Prostate gland (tissue), 2 donors: Measurements from ENCODE around the gene CMSS1. TPM values are rescaled to one million over a fixed set of nuclear protein-coding genes. Genes with fewer than 3 reads are reported as not detected.

Experiments
- DNase-seq: peaks from one replicate; pipeline ENCODE4 v3.0.0-alpha.2; 2019; ENCODE audit warnings: low spot score
- H3K27ac ChIP-seq, 2 donors: fragments of 200-600 bp; sonication (generic); 2 replicates each; pipeline ENCODE4 v1.5.1; 2017 to 2019
- H3K27me3 ChIP-seq: fragments of 200-600 bp; sonication (generic); replicated peaks from 2 replicates; pipeline ENCODE4 v1.5.1; 2019; ENCODE audit not compliant: insufficient read depth
- H3K36me3 ChIP-seq, 2 donors: fragments of 200-600 bp; sonication (generic); 1 replicate in 1 of 2; 2 replicates in 1 of 2; pipeline versions ENCODE4 v1.5.1 to v1.8.1; 2017 to 2019
- H3K4me1 ChIP-seq: fragments of 200-600 bp; sonication (generic); replicated peaks from 2 replicates; pipeline ENCODE4 v1.5.1; 2019
- H3K4me3 ChIP-seq, 2 donors: fragments of 200-600 bp; sonication (generic); 2 replicates each; pipeline ENCODE4 v1.5.1; 2017 to 2019
- H3K9me3 ChIP-seq: fragments of 200-600 bp; sonication (generic); 2 replicates; pipeline ENCODE4 v1.5.1; 2017
- CTCF ChIP-seq, 4 experiments: fragments of 200-600 bp in 2 of 4; fragments of 450-650 bp in 2 of 4; sonication (generic) in 2 of 4; IDR thresholded peaks; 1 replicate in 3 of 4; 2 replicates in 1 of 4; pipeline ENCODE4 v1.5.1; 2016 to 2019; ENCODE audit warnings: antibody characterized with exemption in 4 of 4, mild to moderate bottlenecking in 2 of 4, moderate library complexity in 2 of 4
- POLR2A ChIP-seq: fragments of 450-650 bp; IDR thresholded peaks from one replicate; pipeline ENCODE4 v1.6.1; 2016; ENCODE audit warnings: antibody characterized with exemption, mild to moderate bottlenecking
- POLR2AphosphoS5 ChIP-seq: sonication (generic); formaldehyde crosslinking; IDR thresholded peaks from one replicate; pipeline ENCODE4 v1.6.1; 2017; ENCODE audit warnings: antibody characterized with exemption
- WGBS: methylation state at CpG from one replicate; pipeline ENCODE4 v1.1.5; 2018; 5-methylcytosine and 5-hydroxymethylcytosine counted together
- intact Hi-C: fragments of 100-400 bp; cut with DNase I; formaldehyde crosslinking; loops from one replicate; pipeline ENCODE4 v1.14.2; 2022
- total RNA-seq, 2 donors: library from RNA; depleted of rRNA; stranded (reverse); fragments of >200 nt; gene quantifications; one replicate each; pipeline ENCODE4 v1.1.0, GENCODE V29; 2016

The CMSS1 gene
- total RNA-seq, 2 donors from 2014 or later, result 10.2 to 13.6 TPM

DNA sequence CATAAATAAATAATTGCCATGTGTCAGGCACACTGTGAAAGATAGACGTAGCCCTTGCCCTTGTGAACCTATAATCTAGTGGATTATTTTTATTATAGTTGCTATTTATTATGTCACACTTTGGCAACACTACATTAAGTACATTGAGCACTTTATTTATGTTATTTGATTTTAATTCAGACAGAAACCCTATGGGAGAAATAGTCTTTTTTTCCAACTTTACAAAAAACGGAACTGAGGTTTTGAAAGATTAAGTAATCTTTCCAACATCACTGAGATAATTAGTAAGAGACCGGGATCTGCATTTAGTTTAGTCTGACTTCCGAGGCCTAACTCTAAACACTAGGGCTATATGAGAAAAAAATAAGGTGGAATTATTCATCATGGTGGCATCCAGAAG lies 299.4 kb downstream of the CMSS1 start:
- intact Hi-C loops, result no loop called here
- Histone ChIP-seq H3K36me3 (no peaks in the 10 kb centered on the region), H3K27ac (no peak overlapping the region), H3K4me3 (no peak overlapping the region), H3K27me3 (no peaks in the 10 kb centered on the region), H3K4me1 (no peaks in the 10 kb centered on the region), H3K9me3 (no peaks in the 10 kb centered on the region)
- 93% methylated on average over 4 of the region's 4 CpGs for WGBS
- TF ChIP-seq POLR2A, result no peak
- no peak for TF ChIP-seq POLR2AphosphoS5
- no peak for TF ChIP-seq CTCF (IDR thresholded peaks at IDR 0.05)
- no peak for DNase-seq

DNA sequence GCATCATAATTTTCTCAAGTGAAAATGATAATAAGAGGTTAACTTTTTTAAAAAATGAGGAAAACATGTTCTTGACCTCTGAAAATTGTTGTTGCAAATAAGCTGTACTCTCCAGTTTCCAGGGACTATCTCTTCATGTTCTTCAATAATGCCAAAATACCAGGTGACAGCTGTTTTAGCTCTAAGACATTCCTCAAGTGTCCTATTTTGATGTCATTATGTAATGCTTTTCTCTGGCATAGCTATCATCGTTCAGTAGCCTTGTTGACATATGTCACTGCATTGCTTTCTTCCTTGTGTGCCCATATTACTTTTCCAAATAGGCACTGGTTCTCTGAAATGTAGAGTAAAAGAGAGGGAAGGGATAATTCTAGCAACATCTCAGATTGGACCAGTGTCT lies 302.4 kb downstream of the CMSS1 start:
- no peak for TF ChIP-seq POLR2A
- TF ChIP-seq POLR2AphosphoS5, result no peak
- TF ChIP-seq CTCF (IDR thresholded peaks at IDR 0.05), result no peak
- H3K4me3 ChIP-seq, result no peak overlapping the region
- no peak overlapping the region for H3K27ac ChIP-seq
- no peaks in the 10 kb centered on the region for H3K4me1 ChIP-seq
- 18% methylated on average over 1 of the region's 1 CpG for WGBS
- no peaks in the 10 kb centered on the region for H3K27me3 ChIP-seq
- no peaks in the 10 kb centered on the region for H3K9me3 ChIP-seq
- no peaks in the 10 kb centered on the region for H3K36me3 ChIP-seq
- intact Hi-C loops, result no loop called here
- DNase-seq, result no peak

GRCh38 chr3:100120693-100121092 lies 303.0 kb downstream of the CMSS1 start:
- Histone ChIP-seq H3K9me3 (no peaks in the 10 kb centered on the region), H3K36me3 (no peaks in the 10 kb centered on the region), H3K4me3 (no peak overlapping the region), H3K27ac (no peak overlapping the region), H3K27me3 (no peaks in the 10 kb centered on the region), H3K4me1 (no peaks in the 10 kb centered on the region)
- no peak for DNase-seq
- WGBS, result 98% methylated on average over 5 of the region's 5 CpGs
- TF ChIP-seq POLR2AphosphoS5 (no peak), POLR2A (no peak)
- intact Hi-C loops, result no loop called here

- Histone ChIP-seq H3K4me1 (no peaks in the 10 kb centered on the region), H3K27ac (no peak overlapping the region), H3K27me3 (no peaks in the 10 kb centered on the region), H3K4me3 (no peak overlapping the region), H3K36me3 (no peaks in the 10 kb centered on the region), H3K9me3 (no peaks in the 10 kb centered on the region)
- no peak for DNase-seq
- 83% methylated on average over 2 of the region's 2 CpGs for WGBS
- intact Hi-C loops, result no loop called here
- no peak for TF ChIP-seq POLR2A
- TF ChIP-seq POLR2AphosphoS5, result no peak
- TF ChIP-seq CTCF (IDR thresholded peaks at IDR 0.05), result no peak
Measured at GRCh38 chr3:100122321-100122720, 304.7 kb downstream of the CMSS1 start.

DNA sequence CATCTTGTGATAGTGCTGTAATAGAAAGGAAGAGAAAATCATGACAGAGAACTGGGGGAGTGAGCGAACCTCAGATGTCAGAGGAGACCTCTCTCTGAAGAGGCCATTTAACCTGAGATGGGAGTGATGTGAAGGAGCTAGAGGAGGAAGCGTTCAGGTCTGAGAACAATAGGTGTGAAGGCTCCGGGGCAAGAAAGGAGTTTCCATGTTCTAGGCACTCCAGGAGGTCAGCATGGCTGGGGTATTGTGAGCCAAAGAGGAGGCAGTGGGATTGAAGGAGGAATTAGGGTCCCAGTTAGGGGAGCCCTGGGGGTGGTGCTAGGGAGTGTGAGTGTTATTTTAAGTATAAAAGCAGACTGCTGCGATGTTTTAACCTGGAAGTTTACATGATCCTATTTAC lies 305.4 kb downstream of the CMSS1 start:
- no peaks in the 10 kb centered on the region for H3K9me3 ChIP-seq
- 81% methylated on average over 4 of the region's 4 CpGs for WGBS

More for the DNA sequence above, 305.4 kb downstream of the CMSS1 start:
- Histone ChIP-seq H3K27ac (no peak overlapping the region), H3K27me3 (no peaks in the 10 kb centered on the region), H3K36me3 (no peaks in the 10 kb centered on the region), H3K4me1 (no peaks in the 10 kb centered on the region), H3K4me3 (no peak overlapping the region)
- TF ChIP-seq POLR2A, result no peak
- TF ChIP-seq CTCF (IDR thresholded peaks at IDR 0.05), result no peak
- no peak for TF ChIP-seq POLR2AphosphoS5
- intact Hi-C loops, result no loop called here
- DNase-seq, result no peak
